Activated CD4-positive, alpha-beta T cell treated with anti-CD3 and anti-CD28 coated beads, Interleukin-2, amount 10 ng/mL, durations not matched to agents 24 days and 14 days (primary cell): ENCODE results near the gene DCLRE1B. TPM values are rescaled to one million over a fixed set of nuclear protein-coding genes. Genes with fewer than 3 reads are reported as not detected.

Experiments
- DNase-seq: peaks from one replicate; pipeline ENCODE4 v3.0.0; 2022
- H3K27ac Mint-ChIP-seq: one replicate; pipeline ENCODE4 v1.8.0; 2022; ENCODE audit warnings: mild to moderate bottlenecking, mixed read lengths
- H3K27me3 Mint-ChIP-seq: one replicate; pipeline ENCODE4 v1.8.0; 2022; ENCODE audit warnings: mixed read lengths
- H3K36me3 Mint-ChIP-seq: one replicate; pipeline ENCODE4 v1.8.0; 2022; ENCODE audit warnings: low read depth, mild to moderate bottlenecking, mixed read lengths
- H3K4me1 Mint-ChIP-seq: one replicate; pipeline ENCODE4 v1.8.0; 2021; ENCODE audit warnings: mixed read lengths
- H3K4me3 Mint-ChIP-seq: one replicate; pipeline ENCODE4 v1.8.0; 2022; ENCODE audit warnings: mild to moderate bottlenecking, moderate library complexity, mixed read lengths
- H3K9me3 Mint-ChIP-seq: one replicate; pipeline ENCODE4 v1.8.0; 2021; ENCODE audit warnings: mixed read lengths
- intact Hi-C: fragments of 100-400 bp; cut with micrococcal nuclease; formaldehyde crosslinking; loops from one replicate; pipeline ENCODE4 v1.15.1; 2023
- total RNA-seq: library from RNA; stranded (reverse); gene quantifications from 2 replicates; pipeline ENCODE4 v1.2.3, GENCODE V29; 2022

DCLRE1B gene
- total RNA-seq, 1 donor from 2014 or later: 21.5 TPM

- H3K27me3 Mint-ChIP-seq: no peaks in the 10 kb centered on the region
- H3K4me1 Mint-ChIP-seq: peaks cover 13% of the 10 kb centered on the region
- H3K27ac Mint-ChIP-seq: no peak overlapping the region
- H3K9me3 Mint-ChIP-seq: no peaks in the 10 kb centered on the region
- DNase-seq: no peak
- peaks cover 64% of the 10 kb centered on the region for H3K36me3 Mint-ChIP-seq
- intact Hi-C loops: no loop called here
- H3K4me3 Mint-ChIP-seq: no peak overlapping the region
Measured at GRCh38 chr1:113957984-113958383, 52.9 kb downstream of the DCLRE1B start.

DNA sequence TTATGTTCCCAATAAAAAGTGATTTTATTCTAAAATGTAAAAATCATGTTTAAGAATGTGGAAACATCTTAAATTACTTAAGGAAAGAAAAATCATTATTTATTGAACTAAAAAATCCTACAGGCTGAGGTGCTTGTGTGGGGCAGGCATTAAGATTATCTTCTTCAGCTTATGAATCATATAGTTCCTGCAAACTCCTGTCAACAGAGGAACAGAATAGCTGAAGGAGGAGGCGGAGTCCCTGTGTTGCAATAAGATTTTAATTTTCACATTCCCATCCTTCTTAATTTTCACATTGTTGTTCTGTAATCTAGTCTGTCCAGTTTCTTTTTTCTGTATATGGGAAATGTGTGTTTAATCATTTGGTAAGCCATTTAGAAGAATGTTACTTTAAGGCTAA lies 53.6 kb downstream of the DCLRE1B start:
- intact Hi-C loops: no loop called here
- Mint-ChIP-seq H3K4me1 (peaks cover 13% of the 10 kb centered on the region), H3K9me3 (no peaks in the 10 kb centered on the region), H3K27ac (no peak overlapping the region), H3K27me3 (no peaks in the 10 kb centered on the region), H3K4me3 (no peak overlapping the region), H3K36me3 (peaks cover 65% of the 10 kb centered on the region)
- no peak for DNase-seq

GRCh38 chr1:113963281-113963906 lies 58.3 kb downstream of the DCLRE1B start:
- Mint-ChIP-seq H3K9me3 (no peaks in the 10 kb centered on the region), H3K27ac (peak overlapping the region; percentile 14), H3K4me1 (peaks cover 5% of the 10 kb centered on the region), H3K4me3 (no peak overlapping the region), H3K27me3 (no peaks in the 10 kb centered on the region), H3K36me3 (peaks cover 64% of the 10 kb centered on the region)
- intact Hi-C loops: no loop called here
- DNase-seq: no peak

Other genes starting within 250 kb of the DCLRE1B start
- gene PHTF1, start 145.8 kb upstream of the DCLRE1B start, total RNA-seq: 15.6 and 19.2 TPM in 2 replicates
- gene RSBN1, start 92.8 kb upstream of the DCLRE1B start, total RNA-seq: 20.9 and 21.5 TPM in 2 replicates
- gene PTPN22, start 33.6 kb upstream of the DCLRE1B start, total RNA-seq: 60.4 and 64.1 TPM in 2 replicates
- gene BCL2L15, start 17.7 kb upstream of the DCLRE1B start, total RNA-seq: 0.40 and 1.0 TPM in 2 replicates
- gene AP4B1, start 527 bp upstream of the DCLRE1B start, total RNA-seq: 41.7 and 42.3 TPM in 2 replicates
- 81.3 and 85.9 TPM in 2 replicates for gene HIPK1, start 24.0 kb downstream of the DCLRE1B start, total RNA-seq
- 0.09 TPM in 1 of 2 replicates, not detected in the other for gene OLFML3, start 74.1 kb downstream of the DCLRE1B start, total RNA-seq
- not detected in 2 replicates for gene SYT6, start 248.5 kb downstream of the DCLRE1B start, total RNA-seq